Stimulated activated CD8-positive, alpha-beta memory T cell treated with anti-CD3 and anti-CD28 coated beads, Interleukin-12 subunit alpha, Interleukin-12 subunit beta, amount 100 ng/mL, for 4 hours (primary cell): ENCODE results near the gene DNAJB12.
"Not testable (repeated sequence)": the region's sequence is repeated elsewhere in the genome, so short reads cannot be mapped to it uniquely, and the experiment has no call there.

Source experiments
- DNase-seq: peaks from one replicate; pipeline ENCODE4 v3.0.0-alpha.2; 2020; ENCODE audit warnings: low read depth

Gene DNAJB12

DNA sequence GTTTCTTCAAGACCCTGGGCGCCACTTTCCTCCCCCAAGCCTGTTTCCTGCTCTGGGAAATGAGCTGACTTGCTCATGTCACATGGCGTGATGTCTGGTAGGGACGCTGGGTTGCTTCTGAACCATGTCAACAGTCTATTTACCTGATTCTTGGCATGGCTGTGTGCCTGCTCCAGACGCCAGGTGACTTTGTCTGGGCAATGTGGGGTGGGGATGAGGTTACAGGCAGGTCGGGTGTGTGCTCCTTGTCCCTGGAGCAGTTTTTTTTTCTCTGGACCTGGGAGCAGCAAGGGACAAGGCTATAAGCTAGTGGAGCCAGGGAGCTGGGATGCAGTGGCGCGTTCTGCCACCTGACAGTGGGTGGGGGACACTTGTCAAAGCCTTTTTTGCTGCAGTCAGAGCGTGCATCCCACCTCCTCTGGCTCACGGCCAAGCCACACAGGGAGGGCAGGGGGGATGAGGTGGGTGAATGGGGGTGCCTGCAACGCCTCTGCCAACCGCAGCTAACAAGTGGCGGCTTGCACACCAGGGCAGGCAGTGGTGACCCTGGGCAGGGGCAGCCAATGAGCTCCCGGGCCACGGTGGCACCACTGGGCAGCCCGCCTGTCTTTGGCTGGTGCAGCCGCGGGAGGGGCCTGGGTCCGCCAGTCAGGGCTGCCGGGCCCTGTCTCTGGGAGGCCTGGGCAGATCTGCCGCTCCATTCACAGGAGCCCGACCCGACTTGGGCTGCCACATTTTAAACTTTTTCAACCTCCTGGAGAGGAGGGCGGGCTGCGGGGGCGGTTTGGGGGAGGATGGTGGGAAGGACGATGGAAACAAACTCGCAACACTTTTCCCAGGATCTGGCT lies 22.9 kb downstream of the DNAJB12 start:
- DNase-seq = peak; percentile 81

DNA sequence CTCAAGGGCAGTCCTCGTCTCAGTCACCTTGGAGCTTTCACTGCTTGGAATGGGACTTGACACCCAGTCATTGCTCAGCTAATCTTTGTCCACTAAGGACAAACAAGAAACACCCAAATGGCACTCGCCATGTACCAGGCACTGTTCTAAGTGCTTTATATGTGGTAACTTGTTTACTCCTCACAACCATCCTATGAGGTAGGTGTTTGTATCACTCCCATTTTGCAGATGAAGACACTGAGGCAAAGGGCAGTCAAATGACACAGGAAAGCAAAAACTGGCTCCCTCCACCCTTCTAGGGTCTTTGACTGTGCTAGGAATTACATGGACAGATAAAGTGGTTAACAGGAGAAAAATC lies 24.7 kb downstream of the DNAJB12 start:
- DNase-seq = no peak

DNA sequence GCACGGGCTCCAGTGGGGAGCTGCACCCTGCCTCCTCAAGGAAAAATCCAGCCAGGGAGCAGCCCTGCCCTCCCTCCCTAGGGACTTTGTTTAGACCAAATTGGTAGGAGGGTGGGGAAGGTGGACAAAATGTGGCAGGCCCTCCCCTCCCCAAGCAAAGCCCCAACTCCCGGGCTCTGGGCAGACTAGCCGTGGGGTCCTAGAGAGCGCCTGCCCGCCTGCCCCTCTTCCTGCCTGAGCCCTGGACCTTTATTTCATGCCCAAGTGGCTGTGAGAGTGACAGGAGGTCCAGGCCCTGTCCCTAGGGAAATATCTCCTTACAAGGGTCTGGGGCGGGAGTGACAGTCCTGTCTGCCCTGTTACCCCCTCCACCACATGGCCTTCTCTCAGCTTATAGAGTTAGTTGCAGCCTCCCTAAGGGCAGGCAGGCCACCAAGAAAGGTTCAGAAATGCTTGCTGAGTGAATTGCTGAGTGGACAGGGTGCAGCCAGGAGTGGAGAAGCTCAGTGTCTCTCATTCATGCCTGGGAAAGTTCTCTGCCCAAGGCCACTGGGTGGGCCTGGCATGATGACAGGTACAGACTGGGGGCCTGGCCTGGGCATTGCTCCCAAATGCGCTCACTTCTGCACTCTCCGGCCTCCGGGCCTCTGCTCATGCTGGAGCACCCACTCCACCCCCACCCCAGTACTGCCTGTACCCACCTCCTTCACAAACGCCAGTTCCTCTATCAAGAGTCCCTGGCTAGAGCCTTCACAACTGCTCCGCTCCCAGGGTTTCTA lies 25.2 kb downstream of the DNAJB12 start:
- no peak for DNase-seq

DNA sequence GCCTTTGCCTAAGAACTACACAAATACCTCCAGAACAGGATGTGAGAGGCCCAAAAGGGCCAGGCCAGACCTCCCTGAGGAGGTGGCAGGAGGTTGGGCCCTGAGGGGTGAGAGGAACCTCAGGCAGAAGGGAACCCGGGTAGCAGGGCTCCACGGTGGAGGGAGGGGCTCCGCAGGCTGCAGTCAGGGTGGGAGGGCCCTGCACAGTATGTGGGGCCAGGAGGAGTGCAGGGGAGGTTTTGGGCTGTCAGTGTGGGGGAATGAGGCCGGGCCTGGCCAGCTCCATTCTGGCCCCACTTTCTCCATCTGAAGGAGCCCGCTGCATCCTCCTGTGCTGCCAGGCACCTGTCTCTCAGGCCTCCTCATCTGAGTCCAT lies 25.9 kb downstream of the DNAJB12 start:
- no peak for DNase-seq

DNA sequence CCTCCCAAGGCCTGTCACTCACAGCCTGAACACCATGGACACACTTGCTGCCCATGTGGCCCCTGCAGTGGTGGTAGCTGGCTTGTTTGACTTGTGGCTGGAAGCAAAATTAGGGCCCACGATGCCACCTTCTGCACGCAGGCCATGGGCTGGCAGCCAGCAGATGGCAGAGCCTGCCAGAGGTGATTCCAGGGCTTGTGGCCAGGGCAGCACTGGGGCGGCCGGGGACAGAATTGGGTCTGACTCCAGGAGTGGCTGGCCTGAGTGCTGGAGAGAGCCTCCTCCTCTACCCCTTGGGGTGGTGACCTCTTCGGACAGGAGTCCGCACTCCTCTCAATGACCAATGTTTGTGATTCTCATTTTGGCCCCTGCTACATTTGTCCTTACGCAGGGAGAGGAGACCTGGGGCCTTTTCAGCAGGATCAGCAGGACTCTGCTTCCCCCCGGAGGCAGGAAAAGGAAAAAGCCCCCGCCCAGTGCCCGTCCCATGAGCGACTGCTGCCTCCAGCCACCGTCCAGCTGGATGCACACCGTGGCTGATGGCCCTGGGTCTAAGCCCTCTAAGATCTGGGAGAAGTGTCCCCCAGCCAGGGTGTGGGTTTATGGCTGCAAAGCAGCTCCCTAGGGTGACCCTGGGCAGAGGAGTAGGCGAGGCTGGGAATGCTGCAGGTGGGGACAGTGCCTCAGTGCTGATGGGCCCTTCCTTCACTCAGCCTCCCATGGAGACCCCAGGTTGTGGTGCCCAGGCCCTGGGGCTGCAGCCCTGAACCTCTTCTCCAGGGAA lies 26.5 kb downstream of the DNAJB12 start:
- no peak for DNase-seq

DNA sequence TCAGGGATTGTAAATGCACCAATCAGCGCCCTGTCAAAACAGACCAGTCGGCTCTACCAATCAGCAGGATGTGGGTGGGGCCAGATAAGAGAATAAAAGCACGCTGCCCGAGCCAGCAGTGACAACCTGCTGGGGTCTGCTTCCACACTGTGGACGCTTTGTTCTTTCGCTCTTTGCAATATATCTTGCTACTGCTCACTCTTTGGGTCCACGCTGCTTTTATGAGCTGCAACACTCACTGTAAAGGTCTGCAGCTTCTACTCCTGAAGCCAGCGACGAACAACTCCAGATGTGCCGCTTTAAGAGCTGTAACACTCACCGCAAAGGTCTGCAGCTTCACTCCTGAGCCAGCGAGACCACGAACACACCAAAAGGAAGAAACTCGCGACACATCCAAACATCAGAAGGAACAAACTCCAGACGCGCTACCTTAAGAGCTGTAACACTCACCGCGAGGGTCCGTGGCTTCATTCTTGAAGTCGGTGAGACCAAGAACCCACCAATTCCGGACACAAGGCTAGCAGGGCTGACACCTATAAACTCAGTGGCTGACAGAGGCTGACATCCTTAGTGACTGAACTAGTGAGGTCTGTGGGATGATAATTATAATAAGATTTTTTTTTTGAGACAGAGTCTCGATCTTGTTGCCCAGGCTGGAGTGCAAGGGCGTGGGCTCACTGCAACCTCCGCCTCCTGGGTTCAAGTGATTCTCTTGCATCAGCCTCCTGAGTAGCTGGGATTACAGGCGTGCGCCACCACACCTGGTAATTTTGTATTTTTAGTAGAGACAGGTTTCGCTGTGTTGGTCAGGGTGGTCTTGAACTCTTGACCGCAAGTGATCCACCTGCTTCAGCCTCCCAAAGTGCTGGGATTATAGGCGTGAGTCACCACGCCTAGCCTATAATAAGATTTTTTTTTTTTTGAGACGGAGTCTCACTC lies 27.8 kb downstream of the DNAJB12 start:
- peak; percentile 37 for DNase-seq

DNA sequence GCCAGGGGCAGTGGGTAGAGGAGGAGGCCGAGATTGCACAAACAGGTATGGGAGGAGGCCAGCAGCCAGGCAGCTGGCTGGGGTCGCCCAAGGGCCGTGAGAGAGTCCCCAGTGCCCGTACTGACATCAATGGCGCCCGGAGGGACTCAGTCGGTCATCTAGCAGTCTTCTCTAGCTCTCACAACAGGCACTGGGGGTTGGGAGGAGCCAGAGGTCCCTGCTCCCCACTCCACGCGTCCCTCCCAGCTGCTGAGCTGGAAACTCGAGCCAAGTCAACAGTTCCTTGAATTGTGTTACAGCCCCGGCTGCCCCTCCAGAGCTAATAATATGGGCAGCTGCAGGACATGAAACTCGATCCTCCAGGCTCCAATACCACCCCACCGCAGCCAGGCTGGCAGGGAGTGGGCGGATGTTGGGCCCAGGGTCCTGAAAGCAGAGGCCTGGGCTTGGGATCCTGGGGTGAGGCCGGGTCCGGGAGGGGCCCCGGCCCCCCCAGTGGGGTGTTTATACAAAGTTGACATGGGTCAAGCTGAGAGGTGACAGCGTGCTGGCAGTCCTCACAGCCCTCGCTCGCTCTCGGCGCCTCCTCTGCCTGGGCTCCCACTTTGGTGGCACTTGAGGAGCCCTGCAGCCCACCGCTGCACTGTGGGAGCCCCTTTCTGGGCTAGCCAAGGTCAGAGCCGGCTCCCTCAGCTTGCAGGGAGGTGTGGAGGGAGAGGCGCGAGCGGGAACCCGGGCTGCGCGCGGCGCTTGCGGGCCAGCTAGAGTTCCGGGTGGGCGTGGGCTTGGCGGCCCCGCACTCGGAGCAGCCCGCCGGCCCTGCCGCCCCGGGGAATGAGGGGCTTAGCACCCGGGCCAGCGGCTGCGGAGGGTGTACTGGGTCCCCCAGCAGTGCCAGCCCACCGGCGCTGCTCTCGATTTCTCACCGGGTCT lies 29.2 kb downstream of the DNAJB12 start:
- DNase-seq = not testable (repeated sequence)

DNA sequence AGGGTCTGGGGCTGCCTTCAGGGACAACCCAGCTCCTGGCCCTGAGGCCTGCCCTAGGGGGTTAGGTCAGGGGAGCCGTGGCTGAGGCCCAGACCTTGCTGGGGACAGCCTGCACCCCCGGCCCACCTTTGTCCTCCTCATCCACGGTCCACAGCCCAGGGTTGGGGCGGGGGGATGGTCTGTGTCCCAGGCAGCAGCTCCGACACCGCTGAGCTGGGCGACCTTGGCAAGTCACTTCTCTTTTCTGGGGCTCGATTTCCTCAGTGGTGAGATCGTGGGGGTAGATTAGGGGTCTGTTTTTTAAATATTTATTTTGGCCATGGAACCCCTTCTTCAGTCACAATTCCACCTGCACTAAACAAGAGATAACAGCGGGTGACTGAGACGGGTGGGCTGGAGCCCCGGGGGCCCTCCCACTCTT lies 30.9 kb downstream of the DNAJB12 start:
- DNase-seq = no peak

DNA sequence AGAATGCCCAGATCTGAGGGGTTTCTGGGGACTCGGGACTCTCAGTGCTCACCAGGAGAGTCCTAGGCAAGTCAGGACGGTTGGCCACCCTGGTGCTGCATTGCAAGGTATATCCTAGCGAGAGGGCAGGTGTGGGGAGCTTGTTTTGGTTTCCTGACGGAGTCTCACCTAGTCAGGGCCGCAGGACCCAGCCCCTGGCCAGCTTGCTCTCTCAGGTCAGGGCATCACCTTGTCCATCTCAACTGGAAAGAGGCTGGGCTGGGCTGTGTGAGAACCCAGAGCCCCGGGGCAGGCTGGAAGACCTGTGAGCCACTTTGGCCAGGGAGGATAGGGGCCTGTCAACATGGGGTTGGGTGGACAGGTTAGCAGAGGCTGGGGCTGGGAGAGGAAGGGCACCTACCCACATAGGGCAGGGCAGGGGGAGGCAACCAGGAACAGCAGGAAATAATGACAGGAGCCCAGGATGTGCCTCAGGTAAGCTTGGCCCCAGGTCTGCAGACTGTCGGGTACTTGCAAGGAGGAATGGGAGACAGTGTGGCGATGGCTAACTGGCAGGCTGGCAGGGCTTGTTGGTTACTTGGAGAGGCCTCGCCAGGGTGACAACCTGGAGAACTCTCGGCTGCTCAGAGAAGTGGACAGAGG lies 31.5 kb downstream of the DNAJB12 start:
- no peak for DNase-seq

DNA sequence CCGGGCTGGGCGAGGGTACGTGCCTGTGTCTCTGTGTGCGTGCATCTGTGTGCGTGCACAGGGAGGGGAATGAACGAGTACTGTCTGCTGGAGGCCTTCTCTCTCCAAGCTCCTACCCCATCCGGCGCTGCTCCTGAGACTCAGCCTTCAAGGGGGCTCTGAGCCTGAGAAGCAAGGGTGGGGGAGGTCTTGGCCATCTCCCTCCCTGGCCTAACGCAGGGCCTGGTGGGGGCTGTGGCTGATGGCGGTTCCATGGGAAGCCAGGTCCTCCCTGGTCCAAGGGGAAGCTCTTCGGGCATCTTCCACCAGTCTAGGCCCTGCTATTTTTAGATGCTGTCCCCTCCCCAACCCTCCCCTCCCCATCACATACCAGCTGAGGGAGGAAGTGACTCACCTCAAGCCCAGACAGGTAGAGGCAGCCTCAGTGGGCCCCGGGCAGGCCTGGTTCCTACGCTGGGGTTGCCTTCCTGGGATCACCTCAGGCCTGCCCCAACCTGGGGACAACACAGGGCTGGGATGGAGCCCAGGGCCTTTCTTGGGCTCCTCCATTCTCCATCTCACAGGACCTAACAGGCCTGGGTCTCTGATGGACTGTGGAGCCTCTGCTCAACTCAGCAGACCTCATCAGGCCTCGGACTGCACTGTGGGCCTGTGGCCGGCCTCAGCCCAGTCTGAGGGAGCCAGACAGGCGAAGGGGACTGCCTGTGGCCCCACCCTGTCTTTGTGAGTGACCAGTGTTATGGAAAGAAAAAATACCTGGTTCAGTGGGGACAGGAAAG lies 32.2 kb downstream of the DNAJB12 start:
- DNase-seq = peak; percentile 42

DNA sequence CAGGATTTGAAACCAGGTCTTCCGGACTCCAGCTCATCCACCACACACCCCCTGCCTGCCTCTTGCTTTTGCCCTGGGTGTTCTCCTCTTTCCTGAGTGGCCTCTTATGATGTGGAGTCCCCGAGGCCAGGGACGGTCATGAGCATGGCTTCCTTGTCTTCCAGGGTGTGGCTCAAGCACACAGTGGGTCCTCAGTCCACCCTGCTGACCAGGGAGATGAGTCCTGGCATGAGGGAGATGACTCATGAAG lies 32.8 kb downstream of the DNAJB12 start:
- no peak for DNase-seq

DNA sequence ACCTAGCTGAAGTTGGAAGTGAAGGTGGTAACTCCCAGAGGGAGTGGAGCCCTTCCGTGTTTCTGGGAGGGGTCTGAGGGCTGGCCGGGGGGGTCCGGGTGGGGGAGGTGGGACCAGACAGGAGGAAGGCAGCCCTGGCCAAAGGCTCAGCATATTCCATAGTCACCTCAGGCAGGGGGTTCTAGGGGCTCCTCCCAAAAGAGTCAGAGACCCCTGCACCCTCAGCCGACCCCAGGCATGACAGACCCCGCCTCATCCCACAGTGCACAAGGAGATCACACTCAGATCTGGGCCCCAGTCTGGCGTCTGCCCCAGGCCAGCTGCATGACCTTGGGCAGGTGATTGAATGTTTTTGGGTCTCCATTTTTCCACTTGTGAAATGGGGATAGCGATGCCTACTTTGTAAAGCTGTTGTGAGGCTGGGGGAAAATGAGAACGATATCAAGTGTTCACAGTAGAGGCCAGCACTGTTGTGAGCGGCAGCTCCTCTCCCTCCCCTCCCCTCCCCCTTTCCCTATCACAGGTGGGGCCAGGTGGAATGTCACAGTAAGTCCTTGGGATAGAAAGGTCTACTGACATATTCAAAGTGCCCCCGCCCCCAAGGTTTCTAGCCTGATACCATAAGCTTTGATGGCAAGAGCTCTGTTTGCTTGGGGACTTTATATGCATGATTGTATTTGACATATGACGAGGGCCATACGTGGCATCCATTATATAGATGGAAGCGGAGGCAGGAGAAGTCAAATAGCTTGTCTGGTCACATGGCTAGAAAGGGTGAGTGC lies 33.3 kb downstream of the DNAJB12 start:
- no peak for DNase-seq

DNA sequence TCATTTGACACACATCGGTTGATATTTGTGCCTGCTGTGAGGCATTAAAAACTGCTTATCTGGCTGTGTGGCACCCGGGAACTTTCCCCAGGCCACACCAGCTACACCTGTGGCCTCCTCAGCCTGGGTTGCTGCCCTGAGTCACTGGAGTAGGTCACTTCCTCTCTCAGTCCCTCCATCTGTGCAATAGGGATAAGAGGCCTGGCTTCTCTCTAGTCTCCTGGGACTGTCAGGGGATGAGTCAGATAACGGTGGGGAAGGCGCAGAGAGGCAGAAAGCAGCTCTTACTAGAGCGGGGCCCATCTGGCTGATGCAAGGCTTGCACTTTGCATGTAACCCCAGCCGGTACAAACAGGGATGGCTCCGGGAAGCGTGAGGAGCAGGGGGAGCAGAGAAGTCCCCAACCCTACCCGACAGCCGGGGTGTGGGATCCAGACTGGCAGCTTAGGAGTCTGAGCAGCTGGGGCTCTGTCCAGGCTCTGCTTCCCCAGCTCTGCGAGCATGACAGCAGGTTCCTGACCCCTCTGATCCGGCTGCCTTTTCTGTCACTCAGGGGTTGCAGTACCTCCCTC lies 34.0 kb downstream of the DNAJB12 start:
- peak; percentile 41 for DNase-seq

DNA sequence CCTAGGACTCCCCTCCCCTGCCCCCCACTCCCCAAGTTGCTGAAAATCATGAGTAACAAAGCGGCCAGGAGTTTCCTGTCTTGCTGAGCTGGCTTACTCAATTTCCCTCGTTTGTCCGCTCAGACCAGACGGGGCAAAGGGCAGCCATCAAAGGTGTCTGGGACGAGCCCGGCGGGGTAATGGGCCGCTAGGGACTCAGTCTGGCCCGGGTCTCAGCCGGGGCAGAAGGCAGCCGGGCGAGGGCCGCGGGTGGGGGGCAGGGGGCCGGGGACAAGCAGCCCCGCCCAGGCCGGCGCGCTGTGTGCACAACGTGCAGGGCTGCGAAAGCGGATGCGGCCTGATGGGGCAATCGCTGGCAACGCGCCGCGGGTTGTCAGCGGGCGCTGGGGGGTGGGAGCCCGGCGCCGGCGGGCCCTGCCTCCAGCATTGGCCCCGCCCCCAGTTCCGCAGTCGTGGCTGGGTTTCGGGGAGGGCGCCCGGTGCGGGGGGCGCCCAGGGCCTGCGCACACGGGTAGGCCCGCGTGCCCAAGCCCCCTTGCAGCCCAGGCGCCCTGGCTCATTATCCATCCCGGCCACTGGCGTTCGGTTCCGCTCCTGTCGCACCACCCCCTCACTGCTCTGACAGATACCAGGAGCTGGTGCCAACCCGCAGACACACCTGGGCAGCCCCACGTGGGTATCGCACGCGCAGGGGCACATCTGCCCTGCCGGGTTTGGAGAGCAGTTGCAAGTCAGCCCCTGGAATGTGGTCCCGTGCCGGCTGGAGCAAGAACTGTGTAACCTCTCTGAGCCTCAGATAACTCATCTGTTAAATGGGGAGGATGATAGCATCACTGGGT lies 35.1 kb downstream of the DNAJB12 start:
- DNase-seq = peak; percentile 84

DNA sequence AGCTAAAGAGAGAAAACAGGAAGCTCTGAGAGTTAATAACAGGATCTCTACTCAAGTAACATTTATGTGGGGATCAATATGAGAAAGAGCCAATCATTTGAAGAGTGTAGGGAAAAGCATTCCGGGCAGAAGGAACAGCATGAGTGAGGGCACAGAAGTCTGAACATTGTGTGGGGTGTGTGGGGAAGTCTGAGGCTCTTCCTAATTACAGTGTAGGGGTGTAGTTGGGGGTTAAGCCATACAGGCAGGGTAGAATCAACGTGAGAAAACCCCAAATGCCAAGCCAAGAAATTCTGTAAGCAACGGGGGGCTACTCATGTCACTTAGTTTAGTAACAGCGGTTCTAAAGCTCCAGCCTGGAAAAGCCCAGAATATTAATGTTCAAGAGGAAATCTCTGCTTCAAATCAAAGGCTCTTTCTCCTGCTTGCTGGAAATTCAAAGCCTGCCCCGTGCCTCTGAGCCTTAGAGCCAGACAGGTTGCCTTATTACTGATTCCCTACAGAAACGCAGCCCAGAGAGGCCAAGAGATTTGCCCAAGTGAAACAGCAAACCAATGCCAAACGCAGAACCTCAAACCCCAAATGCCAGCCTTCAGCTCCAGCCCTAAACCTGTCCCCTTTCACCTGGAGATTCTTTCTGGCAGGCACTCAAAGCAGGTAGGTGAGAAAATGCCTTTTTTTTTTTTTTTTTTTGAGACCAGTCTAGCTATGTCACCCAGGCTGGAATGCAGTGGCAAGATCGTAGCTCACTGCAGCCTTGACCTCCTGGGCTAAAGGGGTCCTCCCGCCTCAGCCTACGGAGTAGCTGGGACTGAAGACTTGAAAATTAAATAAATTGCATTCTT lies 36.1 kb downstream of the DNAJB12 start:
- DNase-seq = no peak

DNA sequence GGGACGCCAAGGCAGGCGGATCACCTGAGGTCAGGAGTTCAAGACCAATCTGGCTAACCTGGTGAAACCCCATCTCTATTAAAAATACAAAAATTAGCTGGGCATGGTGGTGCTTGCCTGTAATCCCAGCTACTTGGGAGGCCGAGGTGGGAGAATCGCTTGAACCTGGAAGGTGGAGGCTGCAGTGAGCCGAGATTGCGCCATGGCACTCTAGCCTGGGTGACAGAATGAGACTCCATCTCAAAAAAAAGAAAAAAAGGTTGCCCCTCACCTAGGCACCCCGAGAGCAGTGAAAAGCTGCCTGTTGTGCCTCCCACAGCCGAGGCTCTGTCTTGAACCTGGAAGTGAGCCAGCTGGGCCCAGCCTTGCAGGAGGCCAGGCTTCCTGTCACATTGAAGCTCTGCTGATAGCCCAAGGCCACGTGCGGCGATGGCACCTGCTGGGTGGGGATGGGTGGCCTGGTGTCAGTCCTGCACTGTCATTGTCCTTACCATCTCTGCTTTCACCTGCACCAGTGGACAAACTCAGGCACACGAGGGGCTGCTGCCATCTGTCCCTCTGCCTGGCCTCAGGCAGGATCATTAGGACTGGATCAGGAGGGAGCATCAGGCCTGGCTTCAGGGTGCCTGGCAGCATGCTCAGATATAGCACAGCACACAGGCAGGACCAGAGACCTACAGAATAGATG lies 37.8 kb downstream of the DNAJB12 start:
- DNase-seq = no peak
